ENCODE measurements around the gene ABHD2. TPM values are rescaled to one million over a fixed set of nuclear protein-coding genes. Genes with fewer than 3 reads are reported as not detected.

ABHD2 gene
- total RNA-seq, 1 experiment from 2014 or later = 52.4 TPM

DNA sequence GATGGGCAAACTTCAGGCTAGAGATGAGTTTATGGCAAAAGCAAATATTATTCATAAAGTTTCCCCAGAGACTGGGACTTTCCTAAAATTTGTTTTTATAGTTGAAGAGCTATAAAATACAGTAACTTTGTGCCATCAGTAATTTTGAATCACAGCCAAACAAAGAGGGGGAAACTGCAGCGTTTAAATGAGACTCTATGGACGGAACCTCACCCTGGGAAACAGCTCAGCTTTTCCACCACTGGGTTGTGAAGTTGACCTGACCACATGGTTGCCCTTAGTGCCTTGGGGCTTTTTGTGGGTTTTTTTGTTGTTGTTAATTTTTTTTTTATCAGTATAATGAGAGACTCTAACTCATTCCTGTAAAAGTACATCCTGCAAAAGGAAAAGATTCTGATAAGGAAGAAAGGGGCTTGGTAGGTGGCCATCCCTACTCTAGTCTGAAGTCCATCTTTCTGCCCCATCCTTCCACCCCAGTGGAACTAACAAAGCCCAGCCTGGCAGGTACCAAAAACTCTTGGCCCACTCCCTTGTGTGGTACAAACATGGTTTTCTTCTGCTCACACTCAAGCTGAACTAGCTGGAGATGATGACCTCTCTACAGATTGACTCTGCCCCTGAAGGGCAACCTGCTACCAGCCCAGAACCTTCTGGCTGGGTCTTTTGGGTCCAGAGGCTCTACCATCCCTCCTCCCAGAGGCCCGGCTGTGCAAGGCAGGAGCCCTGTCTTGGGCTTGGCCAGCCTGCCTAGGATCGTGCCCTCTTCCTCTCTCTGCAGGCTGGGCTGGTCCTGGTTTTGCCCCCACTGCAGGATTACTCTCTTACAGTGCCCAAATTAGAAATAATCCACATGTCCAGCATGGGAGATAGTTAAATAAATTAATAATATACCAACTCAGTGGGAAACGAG lies 92.0 kb downstream of the ABHD2 start:
- BruUV-seq (replicated peaks) = no TSS peak
- Histone ChIP-seq H3K9me3 (ENCODE audit: low read depth, low read length, poor library complexity, severe bottlenecking) (no peaks in the 10 kb centered on the region), H3K36me3 (ENCODE audit: insufficient read depth, low read length, poor library complexity, severe bottlenecking) (no peaks in the 10 kb centered on the region), H3K27ac (ENCODE audit: low read depth, low read length, poor library complexity, severe bottlenecking) (no peak overlapping the region), H3K4me1 (ENCODE audit: insufficient read depth, low read length, poor library complexity, severe bottlenecking) (no peaks in the 10 kb centered on the region), H3K27me3 (replicated peaks; ENCODE audit: insufficient read depth, low read depth, low read length, poor library complexity) (no peaks in the 10 kb centered on the region), H3K4me3 (ENCODE audit: low read depth, low read length, poor library complexity, severe bottlenecking) (no peak overlapping the region)
- no peak for DNase-seq (ENCODE audit: low spot score)
- intact Hi-C loops (cut with micrococcal nuclease; ENCODE audit: unreplicated experiment) = no loop called here
- POLR2A ChIA-PET (ENCODE audit: low non-redundant PET) = no interaction called here
- TF ChIP-seq, protein P1, sequence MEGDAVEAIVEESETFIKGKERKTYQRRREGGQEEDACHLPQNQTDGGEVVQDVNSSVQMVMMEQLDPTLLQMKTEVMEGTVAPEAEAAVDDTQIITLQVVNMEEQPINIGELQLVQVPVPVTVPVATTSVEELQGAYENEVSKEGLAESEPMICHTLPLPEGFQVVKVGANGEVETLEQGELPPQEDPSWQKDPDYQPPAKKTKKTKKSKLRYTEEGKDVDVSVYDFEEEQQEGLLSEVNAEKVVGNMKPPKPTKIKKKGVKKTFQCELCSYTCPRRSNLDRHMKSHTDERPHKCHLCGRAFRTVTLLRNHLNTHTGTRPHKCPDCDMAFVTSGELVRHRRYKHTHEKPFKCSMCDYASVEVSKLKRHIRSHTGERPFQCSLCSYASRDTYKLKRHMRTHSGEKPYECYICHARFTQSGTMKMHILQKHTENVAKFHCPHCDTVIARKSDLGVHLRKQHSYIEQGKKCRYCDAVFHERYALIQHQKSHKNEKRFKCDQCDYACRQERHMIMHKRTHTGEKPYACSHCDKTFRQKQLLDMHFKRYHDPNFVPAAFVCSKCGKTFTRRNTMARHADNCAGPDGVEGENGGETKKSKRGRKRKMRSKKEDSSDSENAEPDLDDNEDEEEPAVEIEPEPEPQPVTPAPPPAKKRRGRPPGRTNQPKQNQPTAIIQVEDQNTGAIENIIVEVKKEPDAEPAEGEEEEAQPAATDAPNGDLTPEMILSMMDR (conservative IDR thresholded peaks at IDR 0.05; ENCODE audit: low read depth, low read length) = no peak
- CTCF ChIA-PET = no interaction called here

DNA sequence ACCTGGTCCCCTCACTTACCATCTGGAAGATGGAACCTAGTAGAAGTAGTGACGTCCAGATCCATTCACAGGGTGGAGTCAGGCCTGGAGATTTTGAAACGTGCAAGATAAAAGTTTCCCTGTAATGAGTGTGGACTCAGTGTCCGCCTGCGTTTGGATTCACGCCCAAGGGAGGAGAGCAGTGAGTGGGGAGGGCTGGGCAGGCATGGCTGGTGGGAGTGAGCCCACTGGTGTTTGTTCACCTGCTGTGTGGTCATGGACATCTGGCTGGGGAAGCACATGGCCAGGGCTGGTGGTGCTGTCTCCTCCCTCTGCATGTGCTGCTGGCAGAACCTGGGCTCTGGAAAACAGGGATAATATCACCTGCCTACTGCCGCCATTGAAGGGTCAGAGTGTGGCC lies 96.1 kb downstream of the ABHD2 start:
- CTCF ChIA-PET = interaction anchor here (0.8 kb wide), 1 partner anchor 127 kb away, joined by 3 read pairs; no protein-coding TSS in a partner anchor
- Histone ChIP-seq H3K27ac (ENCODE audit: low read depth, low read length, poor library complexity, severe bottlenecking) (no peak overlapping the region), H3K9me3 (ENCODE audit: low read depth, low read length, poor library complexity, severe bottlenecking) (no peaks in the 10 kb centered on the region), H3K4me1 (ENCODE audit: insufficient read depth, low read length, poor library complexity, severe bottlenecking) (no peaks in the 10 kb centered on the region), H3K27me3 (replicated peaks; ENCODE audit: insufficient read depth, low read depth, low read length, poor library complexity) (no peaks in the 10 kb centered on the region), H3K4me3 (ENCODE audit: low read depth, low read length, poor library complexity, severe bottlenecking) (no peak overlapping the region), H3K36me3 (ENCODE audit: insufficient read depth, low read length, poor library complexity, severe bottlenecking) (no peaks in the 10 kb centered on the region)
- intact Hi-C loops (cut with micrococcal nuclease; ENCODE audit: unreplicated experiment) = no loop called here
- TF ChIP-seq, protein P1 (conservative IDR thresholded peaks at IDR 0.05; ENCODE audit: low read depth, low read length) = no peak
- TF ChIP-seq EZH2 (IDR thresholded peaks at IDR 0.05; ENCODE audit: borderline replicate concordance, low read depth, low read length, poor library complexity, severe bottlenecking) = no peak
- no TSS peak for BruUV-seq (replicated peaks)
- POLR2A ChIA-PET (ENCODE audit: low non-redundant PET) = no interaction called here
- DNase-seq (ENCODE audit: low spot score) = no peak

DNA sequence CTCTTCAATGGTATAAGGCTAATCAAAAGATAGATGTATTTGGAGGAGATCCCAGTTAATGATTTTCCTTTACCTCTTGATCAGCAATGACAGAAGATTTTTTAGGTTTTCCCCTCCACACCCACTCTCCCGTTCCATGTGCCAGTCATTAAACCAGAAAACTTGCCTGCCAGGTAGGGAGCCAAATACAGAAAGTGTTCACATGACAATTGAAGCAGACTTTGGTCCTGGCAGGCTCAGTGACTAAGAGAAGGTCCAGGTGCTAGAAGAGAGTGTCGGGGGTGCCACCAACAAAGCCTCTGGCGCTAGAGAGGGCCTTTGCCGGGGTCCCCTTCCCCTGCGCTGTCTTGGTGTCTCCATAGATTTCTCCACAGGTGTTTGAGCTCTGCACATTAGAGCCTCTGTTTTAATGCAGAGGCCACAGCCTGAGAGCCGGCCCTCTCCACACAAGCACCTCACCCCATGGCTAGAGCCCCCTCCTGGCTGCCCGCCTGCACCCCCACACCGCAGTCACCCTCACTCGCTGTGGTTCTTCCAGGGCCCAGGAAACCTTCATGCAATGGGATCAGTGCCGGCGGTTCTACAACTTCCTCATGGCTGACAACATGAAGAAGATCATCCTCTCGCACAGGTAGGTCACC lies 96.8 kb downstream of the ABHD2 start:
- ChIA-PET CTCF (no interaction called here), POLR2A (ENCODE audit: low non-redundant PET) (no interaction called here)
- BruUV-seq (replicated peaks) = no TSS peak
- Histone ChIP-seq H3K27ac (ENCODE audit: low read depth, low read length, poor library complexity, severe bottlenecking) (no peak overlapping the region), H3K36me3 (ENCODE audit: insufficient read depth, low read length, poor library complexity, severe bottlenecking) (no peaks in the 10 kb centered on the region), H3K27me3 (replicated peaks; ENCODE audit: insufficient read depth, low read depth, low read length, poor library complexity) (no peaks in the 10 kb centered on the region), H3K4me3 (ENCODE audit: low read depth, low read length, poor library complexity, severe bottlenecking) (no peak overlapping the region), H3K4me1 (ENCODE audit: insufficient read depth, low read length, poor library complexity, severe bottlenecking) (no peaks in the 10 kb centered on the region), H3K9me3 (ENCODE audit: low read depth, low read length, poor library complexity, severe bottlenecking) (no peaks in the 10 kb centered on the region)
- TF ChIP-seq EZH2 (IDR thresholded peaks at IDR 0.05; ENCODE audit: borderline replicate concordance, low read depth, low read length, poor library complexity, severe bottlenecking) = no peak
- TF ChIP-seq, protein P1 (conservative IDR thresholded peaks at IDR 0.05; ENCODE audit: low read depth, low read length) = no peak
- DNase-seq (ENCODE audit: low spot score) = no peak
- intact Hi-C loops (cut with micrococcal nuclease; ENCODE audit: unreplicated experiment) = no loop called here
